Cardiac atrium fibroblast (primary cell): ENCODE results near the gene CAPN8. TPM values are rescaled to one million over a fixed set of nuclear protein-coding genes. Genes with fewer than 3 reads are reported as not detected.

ENCODE experiments used
- total RNA-seq: library from RNA; depleted of rRNA; stranded (reverse); fragments of >200 nt; gene quantifications from 2 replicates; pipeline ENCODE4 v1.2.3, GENCODE V29; 2015

CAPN8 gene
- not detected in 2 replicates for total RNA-seq

DNA sequence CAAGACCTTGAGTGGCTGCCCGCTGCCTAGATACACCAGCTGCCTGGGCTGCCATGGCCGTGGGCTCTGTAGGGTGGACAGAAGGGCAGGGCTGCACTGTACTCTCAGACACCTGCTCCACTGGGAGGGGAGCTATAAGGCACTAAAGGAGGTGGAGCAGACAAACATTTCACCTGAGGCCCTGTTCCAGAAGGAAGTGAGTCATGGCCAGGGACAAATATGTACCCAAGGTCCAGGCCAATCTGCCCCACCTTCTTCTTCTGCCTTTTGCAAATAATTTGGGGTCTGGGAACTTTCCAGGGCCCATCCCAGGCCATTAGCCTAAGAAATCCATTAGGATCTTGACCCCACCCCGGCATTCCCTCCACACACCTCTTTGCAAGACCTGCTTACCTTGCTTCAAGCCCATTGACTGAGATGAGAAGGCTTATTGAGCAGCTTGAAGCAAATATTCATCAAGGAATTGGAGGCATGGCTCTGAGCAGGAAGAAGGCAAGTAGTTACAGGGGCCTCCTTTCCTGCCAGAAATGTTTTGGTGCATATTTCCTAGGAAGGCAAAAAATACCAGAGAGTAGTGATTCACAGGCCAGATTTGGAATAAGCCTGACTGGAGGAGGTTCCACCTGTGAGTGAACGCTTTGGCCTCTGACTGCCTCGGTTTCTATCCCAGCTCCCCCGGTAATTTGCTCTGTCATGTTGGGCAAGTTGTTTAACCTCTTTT is at the start of gene CAPN8:
CAPN8 (minus strand) TSS at position 110 of the 721 bp plus-strand sequence; CDS start at position 55, 55 bp downstream.

GRCh38 chr1:223712194-223712849 is 46.8 kb upstream of the CAPN8 start, which contains the start of gene CAPN2:
Gene CAPN2, plus strand, starts transcription at chr1:223712539. Its CDS starts 102 bp downstream, at chr1:223712641.

Other genes starting within 250 kb of the CAPN8 start
- 127 and 130 TPM in 2 replicates for gene CAPN2, start 46.8 kb upstream of the CAPN8 start, total RNA-seq
- gene TP53BP2, start 180.2 kb upstream of the CAPN8 start, total RNA-seq, result 14.4 and 37.7 TPM in 2 replicates